Adipocyte (in vitro differentiated cells): ENCODE results near the gene RFPL2.
A peak's percentile ranks its signal among the peaks of the same experiment; 100 is the strongest.

Source experiments
- DNase-seq: peaks from one replicate; pipeline ENCODE4 v3.0.0-alpha.2; 2015; ENCODE audit warnings: low read depth
- H3K27me3 ChIP-seq: replicated peaks from 2 replicates; pipeline ENCODE4 v1.7.0; 2013; ENCODE audit warnings: mild to moderate bottlenecking, low read length, moderate library complexity; ENCODE audit not compliant: control insufficient read depth, insufficient read depth
- H3K36me3 ChIP-seq: 2 replicates; pipeline ENCODE4 v1.7.0; 2013; ENCODE audit warnings: low read length, mild to moderate bottlenecking, moderate library complexity; ENCODE audit not compliant: control insufficient read depth, insufficient read depth, severe bottlenecking
- H3K4me1 ChIP-seq: 2 replicates; pipeline ENCODE4 v1.7.0; 2013; ENCODE audit warnings: mild to moderate bottlenecking, low read length, moderate library complexity; ENCODE audit not compliant: control insufficient read depth, insufficient read depth
- H3K4me3 ChIP-seq: 2 replicates; pipeline ENCODE4 v1.7.0; 2013; ENCODE audit warnings: mild to moderate bottlenecking, low read length, moderate library complexity
- H3K9ac ChIP-seq: 2 replicates; pipeline ENCODE4 v1.7.0; 2013; ENCODE audit warnings: mild to moderate bottlenecking, low read length, moderate library complexity
- H3K9me3 ChIP-seq: 2 replicates; pipeline ENCODE4 v1.7.0; 2013; ENCODE audit warnings: mild to moderate bottlenecking, low read length, moderate library complexity; ENCODE audit not compliant: control insufficient read depth

RFPL2 gene

DNA sequence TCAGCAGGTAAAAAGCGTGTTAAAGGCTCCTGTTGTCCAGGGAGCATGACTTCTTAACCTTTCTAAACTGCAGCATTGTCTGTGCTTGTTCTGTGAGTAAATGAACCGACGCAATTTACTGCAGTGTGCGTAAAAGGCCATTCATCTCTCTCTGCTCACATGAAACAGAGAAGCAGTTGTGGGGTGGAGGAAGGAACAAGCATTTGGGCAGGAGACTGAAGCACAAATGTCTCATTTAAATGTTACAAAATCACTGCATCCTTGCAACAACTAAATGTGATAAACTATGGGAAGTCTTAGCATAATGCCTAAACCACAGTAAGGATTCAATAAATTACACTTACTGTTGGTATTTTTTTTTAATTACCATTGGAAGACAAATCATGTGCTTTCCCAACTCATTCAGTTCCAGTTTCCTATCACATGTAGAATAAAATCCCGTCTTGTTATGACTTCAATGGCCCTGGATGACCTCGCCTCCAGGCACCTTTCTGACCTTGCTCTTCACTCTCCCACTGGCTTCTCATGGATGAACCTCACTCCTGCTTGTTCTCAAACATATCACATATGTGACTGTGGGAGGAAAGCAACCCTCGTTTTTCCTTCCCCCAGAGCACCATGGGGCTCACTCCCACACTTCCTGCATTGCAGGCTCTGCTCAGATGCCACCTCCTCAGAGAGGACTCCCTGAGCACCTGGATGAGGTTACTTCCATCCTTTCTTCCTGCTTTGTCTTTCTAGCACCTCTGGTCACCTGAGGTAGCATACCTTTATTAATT is 21.6 kb upstream of the RFPL2 start:
- Histone ChIP-seq H3K27me3 (peaks cover 6% of the 10 kb centered on the region), H3K4me3 (no peak overlapping the region), H3K9me3 (no peaks in the 10 kb centered on the region), H3K4me1 (no peaks in the 10 kb centered on the region), H3K36me3 (no peaks in the 10 kb centered on the region), H3K9ac (no peak overlapping the region)
- no peak for DNase-seq

DNA sequence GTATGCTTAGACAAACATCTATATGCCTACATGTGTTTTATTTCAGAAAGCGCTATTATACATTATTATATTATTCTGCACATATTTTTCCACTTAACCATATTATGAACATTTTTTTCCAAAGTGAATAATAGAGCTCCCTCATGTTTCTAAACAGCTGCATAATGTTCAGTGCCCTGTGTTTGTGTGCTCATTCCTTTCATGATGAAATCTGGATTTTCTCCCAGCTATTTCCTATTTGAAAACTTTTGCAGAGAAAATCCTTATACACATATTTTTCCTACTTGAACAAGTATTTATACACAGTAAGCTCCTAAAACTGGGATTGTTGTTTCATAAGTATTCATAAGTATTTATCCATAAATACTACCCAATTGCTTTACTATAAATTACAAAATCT is 18.1 kb upstream of the RFPL2 start:
- Histone ChIP-seq H3K9ac (no peak overlapping the region), H3K27me3 (peaks cover 6% of the 10 kb centered on the region), H3K4me1 (no peaks in the 10 kb centered on the region), H3K36me3 (no peaks in the 10 kb centered on the region), H3K4me3 (no peak overlapping the region), H3K9me3 (no peaks in the 10 kb centered on the region)
- DNase-seq, result peak; percentile 31

DNA sequence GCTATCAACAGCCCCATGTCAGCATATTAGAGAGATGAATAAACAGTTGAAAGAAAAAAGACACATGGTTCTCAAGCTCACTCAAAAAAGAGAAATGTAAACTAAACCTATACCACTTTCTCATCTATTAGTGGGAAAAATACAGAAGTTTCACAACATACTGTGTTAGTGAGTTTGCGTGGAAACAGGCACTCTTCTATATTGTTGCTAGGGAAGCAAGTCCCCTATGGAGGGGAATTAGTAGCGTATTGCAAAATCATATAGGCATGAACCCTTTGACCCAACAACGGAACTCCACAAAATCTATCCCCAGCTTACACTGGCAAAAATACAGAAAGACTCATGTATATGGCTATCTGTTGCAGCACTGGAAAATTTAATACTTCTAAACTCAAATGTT is 14.2 kb upstream of the RFPL2 start:
- no peak for DNase-seq
- H3K4me3 ChIP-seq, result no peak overlapping the region
- no peaks in the 10 kb centered on the region for H3K4me1 ChIP-seq
- peaks cover 9% of the 10 kb centered on the region for H3K27me3 ChIP-seq
- H3K9ac ChIP-seq, result no peak overlapping the region
- no peaks in the 10 kb centered on the region for H3K36me3 ChIP-seq
- H3K9me3 ChIP-seq, result no peaks in the 10 kb centered on the region

GRCh38 chr22:32218470-32218869 is 13.6 kb upstream of the RFPL2 start:
- H3K36me3 ChIP-seq, result no peaks in the 10 kb centered on the region
- H3K9ac ChIP-seq, result no peak overlapping the region
- H3K27me3 ChIP-seq, result peaks cover 9% of the 10 kb centered on the region
- H3K4me1 ChIP-seq, result no peaks in the 10 kb centered on the region
- H3K4me3 ChIP-seq, result no peak overlapping the region
- DNase-seq, result no peak
- no peaks in the 10 kb centered on the region for H3K9me3 ChIP-seq

GRCh38 chr22:32217465-32217864 is 12.6 kb upstream of the RFPL2 start:
- Histone ChIP-seq H3K4me3 (no peak overlapping the region), H3K9ac (no peak overlapping the region), H3K27me3 (peaks cover 9% of the 10 kb centered on the region), H3K36me3 (no peaks in the 10 kb centered on the region), H3K9me3 (no peaks in the 10 kb centered on the region), H3K4me1 (no peaks in the 10 kb centered on the region)
- no peak for DNase-seq

GRCh38 chr22:32216911-32217310 is 12.0 kb upstream of the RFPL2 start:
- Histone ChIP-seq H3K27me3 (peaks cover 9% of the 10 kb centered on the region), H3K9me3 (no peaks in the 10 kb centered on the region), H3K4me1 (no peaks in the 10 kb centered on the region), H3K36me3 (no peaks in the 10 kb centered on the region), H3K9ac (no peak overlapping the region), H3K4me3 (no peak overlapping the region)
- no peak for DNase-seq

DNA sequence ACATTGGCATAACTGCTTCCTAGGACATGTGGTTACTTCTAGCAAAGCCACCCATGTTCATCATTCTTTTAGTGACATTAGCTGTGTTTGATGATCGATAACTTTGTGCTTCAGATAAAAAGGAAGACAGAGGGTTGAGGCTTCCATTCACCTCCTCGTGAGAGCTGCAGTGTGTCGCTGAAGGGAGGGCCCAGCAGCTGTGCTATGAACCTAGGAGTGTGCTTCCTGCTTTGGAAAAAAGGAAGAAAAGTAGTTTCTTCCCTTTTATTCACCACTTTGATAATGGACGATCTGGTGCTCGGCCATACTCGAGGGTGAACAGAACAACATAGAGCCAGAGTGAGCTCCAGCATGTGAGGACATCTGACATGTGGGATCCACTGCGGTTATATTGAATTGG is 6.1 kb upstream of the RFPL2 start:
- Histone ChIP-seq H3K4me1 (no peaks in the 10 kb centered on the region), H3K36me3 (no peaks in the 10 kb centered on the region), H3K4me3 (no peak overlapping the region), H3K9me3 (no peaks in the 10 kb centered on the region), H3K9ac (no peak overlapping the region), H3K27me3 (peaks cover 15% of the 10 kb centered on the region)
- no peak for DNase-seq

- DNase-seq, result no peak
- no peak overlapping the region for H3K9ac ChIP-seq
- H3K36me3 ChIP-seq, result no peaks in the 10 kb centered on the region
- no peak overlapping the region for H3K4me3 ChIP-seq
- H3K27me3 ChIP-seq, result peaks cover 22% of the 10 kb centered on the region
- no peaks in the 10 kb centered on the region for H3K4me1 ChIP-seq
- H3K9me3 ChIP-seq, result no peaks in the 10 kb centered on the region
Measured at GRCh38 chr22:32208681-32209080, 3.8 kb upstream of the RFPL2 start.

- Histone ChIP-seq H3K4me1 (no peaks in the 10 kb centered on the region), H3K27me3 (peaks cover 25% of the 10 kb centered on the region), H3K4me3 (no peak overlapping the region), H3K9ac (no peak overlapping the region), H3K36me3 (no peaks in the 10 kb centered on the region), H3K9me3 (no peaks in the 10 kb centered on the region)
- no peak for DNase-seq
Measured at GRCh38 chr22:32207971-32208480, 3.2 kb upstream of the RFPL2 start.

DNA sequence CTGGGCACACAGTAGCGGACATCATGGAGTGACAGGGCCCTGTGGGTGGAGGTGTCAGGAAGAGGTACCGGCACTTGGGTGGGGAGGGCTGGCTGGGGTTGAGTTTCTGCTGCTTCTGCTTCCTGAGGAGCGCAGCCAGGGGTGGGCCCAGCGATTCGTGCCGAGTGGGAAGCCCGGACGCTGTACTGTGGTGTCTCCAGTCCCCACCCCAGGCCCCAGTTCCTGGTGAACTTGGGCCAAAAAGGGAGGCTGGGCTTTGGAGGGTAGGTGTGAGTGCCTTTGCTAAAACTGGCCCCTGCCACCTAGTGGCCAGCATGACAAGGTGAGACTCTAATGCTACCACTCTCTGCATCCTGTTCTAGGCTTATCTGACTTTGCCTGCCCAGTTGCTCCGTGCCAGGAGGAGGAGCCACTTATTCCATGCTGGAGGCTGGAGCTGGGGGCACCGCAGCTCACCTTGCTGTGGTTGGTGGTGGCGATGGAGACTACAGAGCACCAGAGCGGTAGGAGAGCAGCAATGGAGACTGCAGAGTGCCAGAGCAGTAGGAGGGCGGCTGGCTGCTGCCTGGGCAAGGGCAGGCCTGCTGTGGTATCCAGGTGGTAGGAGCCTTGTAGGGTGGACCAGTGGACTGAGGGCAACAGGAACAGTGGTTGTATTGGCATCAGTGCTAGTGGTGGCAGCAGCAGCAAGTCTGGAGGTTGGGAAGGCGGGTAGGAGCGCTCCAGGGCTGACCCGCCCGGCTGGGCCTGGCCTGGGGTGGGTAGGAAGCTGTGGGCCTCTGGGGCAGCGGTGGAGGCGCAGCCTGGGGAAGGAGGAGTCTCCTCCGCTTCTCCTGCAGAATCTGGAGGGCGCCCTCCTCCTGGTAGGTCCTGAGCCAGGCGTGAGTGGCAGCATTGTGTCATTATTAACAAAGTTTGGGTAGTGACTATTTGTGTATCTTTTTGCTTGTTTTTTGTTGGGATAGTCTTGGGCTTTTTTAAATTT is 2.2 kb upstream of the RFPL2 start:
- H3K36me3 ChIP-seq, result no peaks in the 10 kb centered on the region
- no peaks in the 10 kb centered on the region for H3K9me3 ChIP-seq
- H3K4me3 ChIP-seq, result no peak overlapping the region
- H3K9ac ChIP-seq, result no peak overlapping the region
- peaks cover 27% of the 10 kb centered on the region for H3K27me3 ChIP-seq
- H3K4me1 ChIP-seq, result no peaks in the 10 kb centered on the region
- peak; percentile 11 for DNase-seq
